HG02763 (cell line): ENCODE data around the gene ANKS6.

Source experiments
- ATAC-seq: cut with Tn5 transposase; IDR thresholded peaks from one replicate; pipeline ENCODE4 v1.9.1; 2021; ENCODE audit warnings: mild to moderate bottlenecking, moderate library complexity; ENCODE audit not compliant: unreplicated experiment

Gene ANKS6

DNA sequence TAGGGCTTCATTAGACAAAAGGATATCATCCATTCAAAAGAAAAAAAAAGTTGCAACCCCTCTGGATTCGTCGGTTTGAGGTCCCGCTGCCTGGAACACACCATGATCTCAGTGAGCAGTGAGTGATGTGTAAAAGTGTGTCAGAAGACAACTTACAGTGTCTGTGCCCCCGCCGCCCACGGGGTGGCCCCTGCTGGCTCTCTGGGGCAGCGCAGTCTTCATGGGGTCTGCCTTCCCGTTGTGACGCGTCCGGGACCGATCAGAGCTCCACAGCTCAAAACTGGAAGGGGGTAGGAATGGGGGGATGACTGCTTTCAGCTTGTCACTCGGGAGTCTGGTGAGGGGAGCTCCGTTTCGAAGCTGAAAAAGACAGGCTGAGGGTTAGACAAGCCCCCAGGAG lies 22.6 kb downstream of the ANKS6 start:
- ATAC-seq = no peak

DNA sequence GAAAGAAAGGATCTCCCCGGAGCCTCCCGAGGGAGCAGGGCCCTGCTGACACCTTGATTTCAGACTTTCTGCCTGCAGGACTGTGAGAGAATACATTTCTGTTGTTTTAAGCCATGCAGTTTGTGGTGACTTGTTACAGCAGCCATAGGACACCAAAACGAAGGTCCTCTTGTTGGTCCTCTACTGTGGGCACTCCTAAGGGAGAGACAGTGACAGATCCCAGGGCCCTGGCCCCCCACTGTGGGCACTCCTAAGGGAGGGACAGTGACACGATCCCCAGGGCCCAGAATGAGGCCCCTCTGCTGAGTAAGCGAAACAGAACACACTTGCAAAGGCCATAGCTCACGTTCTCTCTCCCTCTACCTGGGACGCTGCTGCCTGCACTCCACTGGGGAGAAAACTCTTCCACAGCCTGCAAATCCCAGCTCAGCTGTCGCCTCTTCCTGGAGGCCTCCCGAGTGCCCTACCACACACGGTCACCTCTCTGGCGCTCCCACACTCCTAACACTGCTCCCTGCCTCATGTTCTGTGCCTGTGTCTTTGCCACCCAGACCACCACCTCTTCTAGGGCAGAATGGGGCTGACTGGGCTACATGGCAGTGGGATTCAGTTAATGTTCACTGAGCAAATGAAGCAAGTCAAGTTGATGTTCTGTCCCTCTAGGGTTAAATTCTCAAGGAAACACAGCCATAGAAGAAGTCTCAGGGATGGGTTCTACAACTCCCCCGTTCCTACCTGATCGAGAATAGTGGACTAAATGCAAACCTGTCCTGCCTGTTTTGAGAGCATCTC lies 23.8 kb downstream of the ANKS6 start:
- no peak for ATAC-seq

DNA sequence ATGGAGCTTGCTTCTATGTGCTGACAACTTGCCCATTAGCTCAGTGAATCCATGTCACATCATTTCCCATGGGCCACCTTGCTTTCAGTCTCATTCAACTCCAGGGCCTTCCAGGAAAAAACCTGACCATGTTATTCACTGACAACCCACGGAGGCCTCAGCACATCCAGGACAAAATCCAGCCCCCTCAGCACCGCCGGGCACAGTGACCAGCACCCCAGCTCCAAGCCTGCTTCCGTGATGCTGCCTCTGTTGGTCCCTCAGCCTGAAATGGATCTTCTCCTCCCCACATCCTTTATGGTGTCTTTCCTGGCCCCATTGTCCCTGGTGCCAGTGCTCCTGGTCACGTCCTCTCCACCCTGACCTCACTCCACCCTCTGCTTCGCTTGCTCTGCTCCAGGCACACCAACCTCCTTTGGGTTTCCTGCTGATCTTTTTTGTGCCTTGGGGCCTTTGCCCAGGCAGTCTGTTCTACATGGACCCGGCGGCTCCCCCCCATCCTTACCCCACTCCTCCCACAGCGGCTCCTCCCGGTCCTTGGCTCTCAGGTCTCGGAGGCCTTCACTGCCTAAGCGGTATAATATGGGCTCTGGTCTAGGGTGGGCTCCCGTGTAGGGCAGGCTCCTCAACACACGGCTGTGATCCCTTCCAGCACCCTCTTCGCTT lies 25.0 kb downstream of the ANKS6 start:
- ATAC-seq = no peak

DNA sequence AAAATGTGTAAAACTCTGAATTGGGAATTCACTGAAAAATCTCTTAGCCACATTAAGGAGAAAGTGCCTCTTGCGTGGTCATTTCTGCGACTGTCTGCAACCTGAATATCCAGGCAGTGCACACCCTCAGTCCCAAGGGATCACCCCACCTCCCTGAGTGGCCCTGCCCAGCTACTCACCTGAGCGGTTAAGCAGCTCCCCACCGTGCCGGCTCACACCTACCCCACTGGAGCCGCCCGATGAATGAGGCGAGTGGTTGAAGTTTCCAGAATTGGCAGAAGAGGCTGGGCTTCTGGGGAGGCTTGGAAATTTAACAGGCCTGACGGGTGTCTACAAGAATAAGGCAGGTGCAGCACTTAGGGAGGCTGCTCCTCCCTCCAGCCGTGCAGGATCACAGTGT lies 25.6 kb downstream of the ANKS6 start:
- no peak for ATAC-seq

DNA sequence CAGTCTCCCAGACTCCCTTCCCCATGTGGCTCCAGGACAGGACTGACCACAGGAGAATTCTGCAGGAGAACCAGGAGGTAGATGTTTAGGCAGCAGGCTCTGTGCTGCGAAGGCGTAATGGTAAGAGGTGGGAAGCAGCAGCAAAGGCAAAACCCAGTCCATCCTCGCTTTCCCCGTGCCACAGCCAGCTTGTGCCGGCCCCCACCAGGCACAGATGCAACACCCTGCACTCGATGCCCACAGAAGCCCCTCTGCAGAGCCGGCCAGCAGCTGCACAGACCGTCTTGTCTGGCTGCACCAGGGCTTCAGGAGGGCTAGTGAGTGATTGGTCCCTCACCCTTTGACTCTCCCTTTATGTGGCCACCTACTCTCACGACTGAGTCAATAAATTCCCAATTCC lies 28.0 kb downstream of the ANKS6 start:
- no peak for ATAC-seq

DNA sequence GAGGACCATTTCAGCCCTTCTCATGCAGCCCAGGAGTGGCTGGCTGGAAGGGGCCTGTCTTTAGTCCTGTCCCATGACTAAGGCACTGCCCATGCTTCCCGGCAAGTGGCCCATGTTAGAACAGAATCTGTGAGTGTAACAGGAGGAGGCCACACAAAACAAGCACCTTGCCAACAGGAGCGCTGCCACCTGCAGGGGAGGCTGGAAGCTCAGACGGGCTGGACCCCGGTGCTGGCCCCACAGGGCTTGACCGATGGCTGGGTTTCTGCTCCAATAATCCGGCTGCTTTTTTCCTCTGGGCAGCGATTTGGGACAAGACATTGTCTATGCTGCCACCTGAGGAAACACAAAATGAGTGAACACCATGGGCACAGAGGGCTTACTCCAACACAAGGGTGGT lies 28.4 kb downstream of the ANKS6 start:
- ATAC-seq = no peak

DNA sequence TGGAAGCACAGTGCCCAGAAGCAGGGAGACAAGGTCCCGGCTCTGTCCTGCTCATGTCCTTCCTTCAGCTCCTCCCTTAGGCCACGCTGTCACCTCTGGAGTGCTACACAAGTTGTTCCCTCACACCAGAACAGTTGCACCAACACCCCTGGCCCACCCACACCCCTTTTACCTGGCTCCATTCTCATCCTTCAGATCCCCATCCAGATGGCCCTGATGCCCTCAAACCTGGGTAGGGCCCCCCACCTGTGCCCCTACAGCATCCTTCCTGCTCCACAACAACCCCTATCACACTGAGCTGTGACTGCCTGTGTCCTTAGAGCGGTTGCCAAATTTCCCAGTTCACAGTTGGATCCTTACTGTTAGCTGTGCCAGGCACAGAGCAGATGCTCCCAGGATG lies 29.2 kb downstream of the ANKS6 start:
- no peak for ATAC-seq

DNA sequence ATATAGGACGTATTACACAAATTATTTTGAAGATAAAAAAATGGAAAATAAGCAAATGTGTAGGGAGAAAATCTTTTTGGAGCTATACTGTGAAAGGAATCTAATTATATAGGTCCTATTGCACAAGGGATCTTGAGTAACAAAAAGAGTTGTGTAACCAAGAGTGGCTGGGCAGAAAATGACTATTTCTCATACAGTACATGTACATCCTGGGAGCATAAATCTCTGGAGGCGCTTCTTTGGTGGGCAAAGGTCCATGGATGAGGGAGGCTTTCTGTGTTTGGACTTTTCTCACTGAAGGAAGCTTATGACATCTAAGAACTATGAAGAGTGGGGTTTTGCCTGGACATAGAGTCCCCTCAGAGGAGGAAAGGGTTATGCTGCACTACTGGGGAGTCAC lies 29.8 kb downstream of the ANKS6 start:
- ATAC-seq = no peak

DNA sequence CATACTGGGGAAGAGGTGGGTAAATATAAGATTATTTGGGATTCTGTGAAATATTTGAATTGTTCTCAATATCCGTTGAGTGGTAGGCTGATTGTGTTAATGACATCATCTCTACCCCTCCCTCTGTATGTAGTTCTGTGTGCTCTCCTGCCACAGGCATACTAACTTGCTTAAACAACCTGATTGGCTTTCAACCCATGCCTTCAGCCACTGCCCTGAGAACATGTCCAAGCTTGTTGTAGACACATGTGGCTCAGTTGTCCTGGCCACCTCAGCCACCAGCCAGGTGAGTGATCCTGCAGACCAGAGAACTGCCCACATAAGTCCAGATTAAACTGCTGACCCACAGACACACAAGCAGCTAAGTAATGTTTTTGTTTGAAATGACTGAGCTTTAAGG lies 31.1 kb downstream of the ANKS6 start:
- ATAC-seq = no peak

DNA sequence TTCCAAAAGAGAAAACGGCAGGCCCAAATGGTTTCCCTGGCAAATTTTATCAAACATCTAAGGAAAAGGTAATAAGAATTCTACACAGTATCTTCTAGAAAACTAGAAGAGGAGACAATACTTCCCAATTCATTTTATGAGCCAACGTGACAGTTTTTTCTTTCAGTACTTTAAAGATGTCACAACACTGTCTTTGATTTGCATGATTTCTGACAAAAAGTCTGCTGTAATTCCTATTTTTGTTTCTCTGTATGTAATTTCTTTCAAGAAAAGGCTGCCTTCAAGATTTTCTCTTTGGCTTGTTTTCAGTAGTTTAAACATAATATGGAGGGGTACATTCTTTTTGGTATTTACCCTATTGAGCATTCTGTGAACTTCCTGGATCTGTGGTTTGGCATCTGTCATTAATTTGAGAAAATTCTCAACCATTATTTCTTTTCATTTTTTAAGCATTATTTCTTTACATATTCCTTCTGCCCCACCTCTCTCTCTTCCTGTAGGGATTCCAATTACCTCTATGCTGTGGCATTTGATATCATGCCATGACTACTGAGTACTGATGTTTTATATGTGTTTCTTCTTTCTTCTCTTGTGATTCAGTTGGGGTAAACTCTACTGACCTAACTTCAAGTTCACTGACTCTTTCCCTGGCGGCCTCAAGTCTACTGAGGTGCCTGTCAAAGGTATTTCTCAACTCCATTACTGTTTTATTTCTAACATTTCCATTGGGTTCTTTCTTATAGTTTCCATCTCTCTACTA lies 32.2 kb downstream of the ANKS6 start:
- ATAC-seq = no peak

DNA sequence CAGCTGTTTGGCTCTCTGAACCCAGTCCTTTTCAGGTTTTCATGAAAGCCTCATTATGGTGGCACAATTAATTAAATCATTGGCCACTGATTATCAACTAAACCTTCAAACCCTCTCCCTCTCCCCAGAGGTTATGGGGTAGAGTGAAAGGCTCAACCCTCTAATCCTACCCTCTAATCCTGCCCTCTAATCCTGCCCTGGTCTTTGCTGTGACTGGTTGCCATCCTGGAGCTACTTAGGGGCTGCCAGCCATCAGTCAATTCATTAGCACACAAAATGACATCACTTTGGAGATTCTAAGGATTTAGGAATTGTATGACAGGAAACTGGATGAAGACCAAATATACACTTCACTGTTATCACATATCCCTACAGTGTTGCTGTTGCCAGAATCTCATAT lies 36.1 kb downstream of the ANKS6 start:
- no peak for ATAC-seq

DNA sequence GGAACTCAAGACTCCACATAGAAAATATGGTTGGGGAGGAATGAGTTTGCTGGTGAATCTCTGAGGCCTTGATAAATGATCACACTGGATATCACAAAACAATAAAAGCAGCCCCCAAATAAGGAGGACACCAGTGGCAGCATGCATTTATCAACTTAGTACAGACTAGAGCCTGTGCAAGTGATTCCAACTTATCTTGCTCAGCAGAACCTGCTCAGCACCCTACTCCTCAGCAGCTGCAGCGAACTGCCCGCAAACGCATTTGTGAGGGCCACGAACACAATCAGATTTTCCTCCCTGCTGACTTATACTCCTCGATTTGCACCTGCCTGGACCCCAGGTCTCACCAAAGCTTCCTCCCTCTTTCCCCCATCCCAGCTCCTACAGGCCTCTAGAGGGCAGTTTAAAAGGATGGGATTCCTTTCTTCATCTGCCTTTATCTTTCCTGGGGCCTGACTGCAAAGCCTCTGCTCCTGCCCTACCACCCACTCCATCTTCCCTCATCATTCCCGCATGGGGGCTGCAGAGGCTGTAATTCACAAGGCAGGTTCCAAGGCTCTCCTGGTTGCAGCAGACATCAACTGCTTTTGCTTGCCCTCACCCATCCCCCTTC lies 41.2 kb downstream of the ANKS6 start:
- no peak for ATAC-seq

DNA sequence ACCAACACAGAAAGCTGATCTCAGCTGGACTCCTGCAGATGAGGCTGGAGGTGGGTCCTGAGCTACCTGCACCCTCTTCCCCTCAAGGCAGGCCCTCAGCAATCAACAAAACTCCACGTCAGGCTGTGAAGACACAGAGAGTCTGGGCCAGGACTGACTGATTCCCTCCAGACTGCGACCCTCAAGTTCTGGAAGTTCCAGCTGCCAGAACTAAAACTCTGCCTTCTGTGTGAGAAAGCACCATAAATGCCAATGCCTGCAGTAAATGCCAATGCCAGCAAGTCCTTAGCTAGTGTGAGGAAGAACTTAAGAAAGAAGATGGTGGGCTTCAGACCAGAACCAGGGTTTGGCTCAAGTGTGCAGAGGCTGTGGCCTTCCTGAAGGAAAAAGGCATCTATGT lies 45.1 kb downstream of the ANKS6 start:
- ATAC-seq = no peak

DNA sequence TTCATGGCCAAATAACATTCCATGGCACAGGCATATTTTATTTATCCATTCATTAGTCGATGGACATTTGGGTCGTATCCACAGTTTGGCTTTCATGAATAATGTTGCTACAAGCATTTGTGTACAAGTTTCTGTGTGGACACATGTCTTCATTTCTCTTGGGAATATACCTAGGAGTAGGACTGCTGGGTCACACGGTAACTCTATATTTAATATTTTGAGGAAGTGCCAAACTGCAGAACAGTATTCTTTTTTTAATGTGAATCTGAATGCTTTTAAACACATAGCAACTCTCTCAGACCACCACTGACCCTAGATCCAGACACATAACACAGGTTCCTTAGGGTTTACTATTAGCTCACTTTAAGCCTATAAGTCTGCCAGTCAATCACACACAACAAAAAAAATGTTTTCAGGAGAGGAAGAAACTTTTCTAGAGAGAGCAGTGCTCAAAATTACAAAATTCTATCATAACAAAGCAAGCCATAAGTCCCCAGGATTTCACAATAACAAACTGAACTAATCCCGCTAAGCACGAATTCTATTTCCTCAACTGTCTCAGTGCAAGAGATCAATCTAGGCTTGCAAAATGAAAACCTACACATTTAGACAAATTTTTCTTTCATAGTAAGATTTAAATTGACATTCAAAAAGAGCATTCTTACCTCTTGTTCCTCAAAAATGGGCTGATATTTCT lies 45.8 kb downstream of the ANKS6 start:
- ATAC-seq = no peak

DNA sequence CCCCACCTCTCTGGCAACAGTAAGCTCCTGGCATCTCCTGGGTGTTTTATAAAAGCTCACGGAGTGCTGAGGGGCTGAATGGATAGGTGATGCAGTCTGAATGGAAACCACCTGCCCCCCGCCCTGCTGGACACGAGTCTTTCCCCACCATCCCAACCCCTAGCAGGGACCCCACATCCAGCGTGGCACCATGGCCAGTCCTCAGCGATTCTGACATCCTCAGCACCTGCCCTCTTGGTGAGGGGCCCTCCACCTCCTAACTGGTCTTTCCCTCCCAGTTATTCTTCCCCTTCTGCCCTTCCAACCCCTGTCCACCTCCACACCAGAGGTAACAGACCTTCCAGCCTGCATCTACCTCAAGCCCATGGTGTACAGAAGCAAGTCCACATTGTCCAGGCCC lies 48.9 kb downstream of the ANKS6 start:
- ATAC-seq = no peak

DNA sequence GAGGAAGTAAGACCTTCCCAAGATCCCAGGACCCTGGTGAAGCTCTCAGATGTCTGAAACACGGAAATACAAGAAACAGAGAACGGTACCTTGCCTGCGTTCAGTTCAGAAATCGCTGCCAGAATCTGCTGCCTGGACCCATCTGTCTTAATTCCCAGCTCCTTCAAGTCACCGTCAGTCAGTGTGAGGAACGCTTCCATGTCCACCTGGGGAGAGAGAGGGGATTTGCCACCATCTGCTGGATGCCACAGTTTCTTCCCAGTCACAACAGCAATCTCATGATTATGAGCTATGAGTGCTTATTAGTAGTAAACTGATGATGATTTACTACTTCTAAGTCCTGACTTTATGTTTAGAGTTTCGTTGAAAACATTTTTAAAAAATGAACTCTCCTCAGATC lies 50.9 kb downstream of the ANKS6 start:
- no peak for ATAC-seq

DNA sequence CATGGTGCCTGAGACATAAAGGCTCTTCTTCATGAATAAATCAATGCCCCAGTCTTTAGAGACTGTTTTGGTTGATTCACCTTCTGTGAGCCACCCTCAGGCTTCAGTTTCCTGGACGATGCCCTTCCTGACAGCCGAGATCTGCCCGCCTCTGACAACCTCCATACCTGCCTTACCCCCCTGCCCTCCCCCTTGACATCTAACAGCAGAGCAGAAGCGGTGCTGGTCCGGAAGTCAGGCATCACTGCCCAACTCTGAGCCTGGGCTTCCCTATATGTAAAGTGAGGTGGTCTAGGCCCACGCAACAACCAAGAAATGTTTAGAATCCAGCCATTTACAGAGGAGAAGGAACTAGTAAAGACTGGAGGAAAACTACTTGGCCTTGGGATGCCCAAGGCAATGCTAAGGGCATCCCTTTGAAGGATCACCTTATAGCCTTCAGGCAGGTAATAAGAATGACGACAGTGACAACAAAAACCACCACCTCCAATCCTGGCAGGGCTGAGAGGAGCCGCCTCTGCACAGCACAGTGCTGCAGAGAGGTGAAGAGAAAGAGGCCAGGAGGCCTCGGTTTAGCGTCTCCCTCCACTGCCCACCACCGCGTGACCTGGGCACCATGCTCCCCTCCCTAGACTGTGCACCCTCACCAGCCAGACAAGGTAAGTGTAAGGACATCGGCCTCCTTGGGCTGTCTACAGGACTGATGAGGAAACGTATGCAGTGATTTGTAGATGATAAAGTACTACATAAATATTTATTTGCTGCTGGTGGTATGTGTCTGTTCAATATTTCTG lies 52.3 kb downstream of the ANKS6 start:
- ATAC-seq = no peak

DNA sequence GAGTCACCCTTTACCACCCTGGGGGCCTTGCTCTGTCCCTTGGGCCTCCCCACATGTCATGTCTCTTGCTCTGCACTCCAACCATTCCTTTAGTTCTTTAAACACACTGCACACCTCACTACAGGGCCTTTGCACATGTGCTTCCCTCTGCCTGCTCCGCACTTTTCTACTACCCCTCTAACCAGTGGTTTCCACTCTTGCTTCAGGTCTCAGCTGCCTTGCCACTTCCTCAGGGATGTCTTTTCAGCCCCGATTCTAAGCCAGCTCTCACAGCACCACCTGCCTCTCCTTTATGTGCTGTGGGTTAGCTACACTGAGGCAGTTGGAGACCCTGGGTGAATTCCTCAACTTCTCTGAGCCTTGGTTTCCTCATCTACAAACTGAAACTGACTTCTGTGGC lies 53.0 kb downstream of the ANKS6 start:
- ATAC-seq = no peak

DNA sequence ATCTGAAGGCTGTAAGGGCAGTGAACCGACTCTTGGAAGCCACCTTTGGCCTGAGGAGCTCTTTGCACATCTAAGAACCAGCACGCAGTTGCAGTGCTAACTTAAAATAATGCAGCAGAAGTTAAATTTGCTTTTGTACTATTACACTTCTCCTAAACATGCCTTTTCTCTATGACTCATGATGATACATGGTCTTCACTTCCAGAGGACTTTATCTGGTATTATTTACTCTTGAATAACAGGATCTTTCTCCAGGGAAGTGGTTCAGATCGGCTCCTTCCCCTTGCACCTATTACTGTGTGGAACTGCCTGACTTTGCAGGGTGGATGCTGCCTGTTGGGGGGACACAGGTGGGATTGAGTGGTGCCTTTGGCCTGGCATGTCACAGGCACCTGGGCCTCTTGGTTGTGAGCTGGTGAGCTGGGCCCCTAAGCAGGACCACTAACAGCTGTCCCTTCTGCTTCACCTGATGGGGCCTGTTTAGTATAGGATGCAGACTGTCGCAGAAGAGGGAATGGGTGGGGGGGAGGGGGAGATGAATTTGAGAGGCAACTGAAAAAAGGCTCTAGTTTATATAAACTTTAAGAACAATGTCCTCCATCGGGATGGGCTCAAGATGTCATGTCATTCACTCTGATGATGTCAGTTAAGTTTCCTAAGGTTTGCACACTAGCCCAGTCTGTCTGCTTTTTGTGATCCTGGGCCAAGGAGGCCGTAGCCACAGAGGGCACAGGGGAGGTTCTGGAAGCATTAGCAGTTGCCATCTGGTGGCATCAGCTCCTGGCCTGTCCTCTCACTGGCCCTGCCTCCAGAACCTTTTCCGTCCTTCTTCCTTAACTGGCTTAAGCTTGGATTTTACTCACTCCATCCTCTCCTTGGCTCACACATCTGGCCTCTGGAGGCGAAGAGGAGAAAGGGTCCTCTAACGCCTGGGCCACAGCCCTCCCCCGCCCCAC lies 53.8 kb downstream of the ANKS6 start:
- ATAC-seq = no peak
